NCI-H526 (cell line): ENCODE measurements around the gene MCC.
"Not testable (repeated sequence)": the region's sequence is repeated elsewhere in the genome, so short reads cannot be mapped to it uniquely, and the experiment has no call there.

Source experiments
- DNase-seq, 2 experiments: peaks; one replicate each; lab custom pipeline; 2025; lab: John Stamatoyannopoulos, UW

MCC gene

DNA sequence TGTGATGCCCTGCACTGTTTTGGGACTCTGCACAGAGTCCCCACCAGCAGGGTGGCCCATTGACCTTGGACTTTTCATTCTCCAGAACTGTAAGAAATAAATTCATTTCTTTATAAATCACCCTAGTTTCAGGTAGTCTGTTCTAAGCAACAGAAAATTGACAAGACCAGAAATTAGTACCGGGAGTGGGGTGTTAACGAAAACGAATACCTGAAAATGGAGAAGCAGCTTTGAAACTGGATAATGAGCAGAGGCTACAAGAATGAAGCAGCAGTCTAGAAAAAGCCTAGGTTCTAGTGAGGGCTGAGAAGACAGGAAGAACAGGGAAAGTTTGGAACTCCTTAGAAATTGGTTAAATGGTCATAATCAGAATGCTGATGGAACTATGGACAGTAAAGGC lies 2.1 kb upstream of the MCC start:
- no peak for DNase-seq

DNA sequence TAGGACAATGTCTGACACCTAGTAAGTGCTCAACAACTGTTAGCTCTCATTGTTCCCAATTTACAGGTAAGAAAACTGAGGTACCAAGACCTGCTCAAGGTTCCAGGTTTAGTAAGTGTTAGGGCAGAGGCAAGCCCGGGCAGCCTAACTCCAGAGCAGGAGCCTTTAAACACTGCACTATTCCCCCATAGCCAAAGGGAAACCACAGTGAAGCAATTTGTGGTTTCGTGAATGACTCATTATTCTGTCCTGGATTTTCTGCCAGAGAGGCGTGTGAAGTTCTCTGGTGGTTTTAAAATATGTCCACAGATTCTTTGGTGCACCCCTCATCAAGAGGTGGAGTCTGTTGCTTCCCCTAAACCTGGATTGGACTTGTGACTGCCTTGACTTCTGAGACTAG lies 1.0 kb upstream of the MCC start:
- no peak for DNase-seq

DNA sequence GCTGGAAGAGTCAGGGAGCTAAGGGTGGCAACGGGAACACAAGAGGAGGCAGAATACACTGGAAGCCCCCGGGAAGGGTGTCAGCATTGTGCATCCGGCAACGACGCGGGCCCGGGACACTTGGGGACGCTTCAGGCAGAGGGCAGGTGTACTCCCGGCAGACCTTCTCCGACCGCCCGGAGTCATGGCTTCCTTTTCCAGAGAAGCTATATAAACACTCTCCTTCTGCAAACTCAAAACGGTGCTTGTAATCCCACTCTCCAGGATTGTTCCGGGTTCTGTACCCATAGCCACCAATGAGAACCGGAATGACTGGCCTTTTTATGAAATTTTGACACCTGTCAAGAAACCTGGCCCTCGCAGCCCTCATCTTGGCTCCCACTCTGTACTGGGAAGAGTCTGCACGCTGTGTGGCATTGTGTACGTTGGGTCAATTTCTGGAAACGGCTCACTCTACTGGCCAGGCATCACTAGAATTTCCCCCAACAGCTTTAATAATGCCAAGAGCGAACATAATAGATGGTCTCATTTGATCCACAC lies 462 bp upstream of the MCC start:
- DNase-seq = peak in 1 of 2 experiments; percentile 46

DNA sequence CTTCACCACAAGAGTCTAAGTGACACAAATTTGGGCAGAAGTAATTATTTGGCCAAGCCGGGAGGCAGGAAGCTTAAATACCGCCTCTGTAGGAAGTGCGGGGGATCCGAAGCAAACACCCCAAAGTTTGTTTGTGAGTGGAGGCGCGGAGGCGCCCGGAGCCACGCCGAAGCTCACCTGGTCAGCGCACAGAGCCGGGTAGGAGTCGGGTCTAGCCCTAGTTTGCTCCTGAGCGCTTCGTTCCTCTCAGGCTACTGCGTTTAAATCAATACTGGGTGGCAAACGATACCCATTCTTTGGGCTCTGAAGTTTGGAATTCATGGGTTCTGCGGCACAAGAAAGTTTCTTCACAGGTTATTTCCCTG lies 855 bp downstream of the MCC start:
- peak in 1 of 2 experiments; percentile 32 for DNase-seq

DNA sequence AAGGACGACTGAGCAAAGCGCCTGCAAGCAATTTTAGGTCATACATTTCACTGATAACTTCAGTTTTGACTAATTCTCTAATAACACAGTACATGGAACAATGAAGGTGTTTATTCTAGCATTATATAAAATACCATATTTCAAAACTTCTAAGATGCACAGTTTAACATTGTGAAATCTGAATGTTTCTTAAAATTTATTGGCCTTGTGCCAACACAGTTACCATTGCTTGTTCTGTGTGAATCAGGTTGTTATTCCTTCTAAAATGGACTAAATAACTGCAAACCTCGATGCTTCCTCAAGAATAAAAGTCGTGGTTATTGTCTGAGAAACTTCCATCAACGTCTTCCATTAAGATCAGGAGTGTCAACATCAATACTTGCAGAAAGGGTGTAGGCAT lies 8.0 kb downstream of the MCC start:
- no peak for DNase-seq

DNA sequence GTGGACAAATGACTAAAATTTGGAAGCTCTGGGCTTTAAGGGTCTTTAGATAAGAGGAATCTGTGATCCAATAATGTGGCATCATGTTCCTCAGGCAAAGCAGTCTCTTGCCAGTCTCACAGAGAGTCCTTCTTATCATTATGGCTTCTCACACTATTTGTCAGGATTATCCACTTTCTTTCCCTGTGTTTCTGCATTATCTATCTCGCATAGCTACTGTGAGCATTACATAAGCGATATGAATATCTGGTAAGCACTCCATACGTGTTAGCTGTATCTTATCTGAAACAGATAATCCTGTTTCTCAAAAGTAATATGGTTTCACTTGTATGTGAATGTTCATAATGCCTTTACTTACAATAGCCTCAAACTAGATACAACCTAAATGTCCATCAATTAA lies 9.6 kb downstream of the MCC start:
- no peak for DNase-seq

DNA sequence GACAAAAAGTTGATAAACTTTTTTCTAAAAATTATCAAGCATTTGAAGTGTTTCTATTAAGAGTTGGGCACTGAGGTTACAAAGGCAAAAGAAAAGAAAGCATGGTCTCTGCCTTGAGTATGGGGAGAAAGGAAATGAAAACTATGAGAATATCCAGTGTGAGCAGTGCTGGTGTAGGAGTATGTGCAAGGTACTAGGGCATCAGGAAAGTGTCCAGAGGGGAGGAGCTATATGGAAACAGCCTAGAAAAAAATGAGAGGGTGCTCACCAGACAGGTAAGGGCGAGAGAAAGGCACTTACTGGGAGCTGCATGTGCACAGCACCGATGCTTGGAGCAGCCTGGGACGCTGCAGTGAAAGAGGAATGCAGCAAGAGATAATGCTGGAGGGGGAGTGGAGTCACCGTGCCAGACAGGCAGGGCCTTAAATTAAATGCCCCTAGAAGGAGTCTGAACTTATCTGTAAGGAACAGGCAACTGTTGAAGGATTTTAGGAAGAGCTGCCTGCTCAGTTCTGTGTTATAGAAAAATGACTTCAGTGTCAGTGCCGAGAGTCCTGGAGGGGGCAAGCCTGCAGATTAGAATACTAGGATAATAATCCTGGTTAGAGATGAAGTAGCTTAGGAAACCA lies 14.0 kb downstream of the MCC start:
- DNase-seq = no peak

DNA sequence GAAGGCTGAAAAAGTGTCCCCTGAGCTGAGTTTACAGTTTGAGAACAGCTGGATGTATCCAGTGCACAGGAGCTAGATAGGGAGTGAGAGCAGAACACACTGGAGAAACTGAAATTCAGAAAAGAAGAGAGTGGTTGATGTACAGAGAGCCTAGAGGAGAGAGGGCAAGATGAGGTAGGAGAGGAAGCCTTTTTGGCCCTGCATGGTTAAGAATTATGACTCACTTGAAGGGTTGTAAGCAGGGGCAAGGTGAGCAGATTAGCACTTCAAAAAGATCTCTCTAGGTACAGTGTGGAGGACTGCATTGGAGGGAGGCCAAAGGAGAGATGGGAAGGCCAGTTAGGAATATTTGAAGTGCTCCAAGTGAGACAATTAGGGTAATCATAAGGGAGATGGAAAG lies 25.2 kb downstream of the MCC start:
- DNase-seq = no peak

DNA sequence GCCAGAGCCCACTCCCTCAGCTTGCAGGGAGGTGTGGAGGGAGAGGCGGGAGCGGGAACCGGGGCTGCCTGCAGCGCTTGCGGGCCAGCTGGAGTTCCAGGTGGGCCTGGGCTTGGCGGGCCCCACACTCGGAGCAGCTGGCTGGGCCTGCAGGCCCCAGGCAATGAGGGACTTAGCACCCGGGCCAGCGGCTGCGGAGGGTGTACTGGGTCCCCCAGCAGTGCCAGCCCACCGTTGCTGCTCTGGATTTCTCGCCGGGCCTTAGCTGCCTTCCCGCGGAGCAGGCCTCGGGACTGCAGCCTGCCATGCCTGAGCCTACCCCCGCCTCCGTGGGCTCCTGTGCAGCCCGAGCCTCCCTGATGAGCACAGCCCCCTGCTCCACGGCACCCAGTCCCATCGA lies 31.1 kb downstream of the MCC start:
- not testable (repeated sequence) for DNase-seq

DNA sequence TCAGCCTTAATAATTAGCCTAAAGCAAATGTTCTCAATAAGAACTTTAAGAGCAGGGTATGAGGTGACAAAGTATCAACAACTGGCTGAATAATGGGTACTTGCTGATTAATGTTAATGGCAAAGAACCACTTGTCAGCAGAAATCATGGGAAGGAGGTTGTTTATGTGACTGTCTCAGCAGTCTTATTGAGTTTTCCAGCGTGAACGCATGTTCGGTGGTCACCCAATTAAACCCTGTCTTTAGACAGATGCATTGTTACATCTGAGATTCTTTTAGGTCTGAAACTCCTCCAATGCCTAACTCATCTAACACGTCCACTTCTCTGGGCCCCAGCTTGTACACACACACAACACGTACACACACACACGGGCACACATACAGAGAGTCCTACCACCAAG lies 35.3 kb downstream of the MCC start:
- DNase-seq = no peak

DNA sequence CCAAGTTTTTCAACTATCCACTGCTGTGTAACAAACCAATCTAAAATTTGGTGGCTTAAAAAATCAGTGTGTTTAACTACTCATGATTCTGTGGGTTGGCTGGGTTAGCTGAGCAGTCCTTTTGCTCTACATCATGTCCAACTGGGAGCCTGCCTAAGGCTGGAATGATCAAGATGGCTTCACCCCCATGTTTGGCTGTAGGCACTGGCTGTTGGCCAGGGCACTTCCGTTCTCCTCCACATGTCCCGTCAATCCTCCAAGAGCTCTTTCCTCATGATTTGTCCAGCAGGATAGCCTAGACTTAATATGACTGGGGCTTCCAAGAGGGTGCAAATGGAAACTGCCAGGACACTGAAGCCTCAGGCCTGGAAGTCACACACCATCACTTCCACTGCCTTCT lies 36.5 kb downstream of the MCC start:
- no peak for DNase-seq

DNA sequence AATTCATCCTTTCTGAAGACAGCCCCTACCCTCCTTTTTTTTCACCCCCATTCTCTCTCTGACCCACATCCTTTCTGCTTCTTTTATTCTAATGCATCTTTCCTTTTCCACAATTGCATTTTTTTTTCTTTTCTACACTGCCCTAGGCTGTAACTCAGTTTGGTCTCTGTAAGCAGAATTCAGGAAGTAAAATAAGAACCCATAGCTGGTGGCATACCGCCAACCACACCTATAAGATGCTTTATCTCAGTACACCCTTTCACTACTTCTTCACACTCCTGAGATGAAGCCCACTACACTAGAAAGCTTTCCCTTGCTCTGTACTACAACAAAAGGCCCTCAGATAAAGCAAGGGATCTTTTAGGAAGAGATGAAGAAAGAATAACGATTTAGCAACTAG lies 37.3 kb downstream of the MCC start:
- DNase-seq = no peak

DNA sequence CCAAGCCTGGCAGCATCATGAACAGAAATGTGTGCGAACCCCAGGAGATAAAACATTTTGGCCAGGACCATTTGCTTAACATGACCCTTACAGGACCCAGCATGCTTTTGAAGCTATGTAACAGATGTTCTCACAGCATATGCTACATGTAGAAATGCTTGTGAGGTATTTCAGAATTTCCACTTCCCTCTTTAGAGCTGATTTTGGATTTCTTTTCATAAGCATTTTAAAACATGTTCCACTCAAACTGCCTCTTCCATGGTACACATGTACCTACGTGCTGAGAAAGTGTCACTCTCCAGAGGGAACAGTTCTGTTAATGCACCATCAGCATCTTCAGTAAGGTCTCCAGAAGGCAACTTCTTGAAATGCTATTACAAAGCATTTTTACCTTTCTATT lies 37.8 kb downstream of the MCC start:
- no peak for DNase-seq

DNA sequence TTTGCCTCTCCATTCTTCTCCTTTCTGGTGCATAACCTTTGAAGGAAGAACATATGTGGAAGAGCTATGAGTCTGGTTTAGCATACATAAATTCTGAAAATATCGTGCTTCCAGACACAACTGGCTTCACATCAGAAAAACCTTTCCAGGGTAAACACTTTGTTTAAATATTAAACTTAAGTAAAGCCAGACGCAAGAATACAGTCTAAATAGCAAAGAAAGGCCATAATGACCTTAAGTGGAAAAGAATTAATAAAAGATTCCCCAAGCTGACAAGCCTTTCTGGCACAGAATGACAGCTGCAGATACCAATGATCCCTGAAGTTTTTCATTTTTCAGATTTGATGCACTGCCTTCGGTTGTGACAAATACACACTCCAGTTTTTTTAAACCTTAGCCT lies 40.0 kb downstream of the MCC start:
- no peak for DNase-seq

DNA sequence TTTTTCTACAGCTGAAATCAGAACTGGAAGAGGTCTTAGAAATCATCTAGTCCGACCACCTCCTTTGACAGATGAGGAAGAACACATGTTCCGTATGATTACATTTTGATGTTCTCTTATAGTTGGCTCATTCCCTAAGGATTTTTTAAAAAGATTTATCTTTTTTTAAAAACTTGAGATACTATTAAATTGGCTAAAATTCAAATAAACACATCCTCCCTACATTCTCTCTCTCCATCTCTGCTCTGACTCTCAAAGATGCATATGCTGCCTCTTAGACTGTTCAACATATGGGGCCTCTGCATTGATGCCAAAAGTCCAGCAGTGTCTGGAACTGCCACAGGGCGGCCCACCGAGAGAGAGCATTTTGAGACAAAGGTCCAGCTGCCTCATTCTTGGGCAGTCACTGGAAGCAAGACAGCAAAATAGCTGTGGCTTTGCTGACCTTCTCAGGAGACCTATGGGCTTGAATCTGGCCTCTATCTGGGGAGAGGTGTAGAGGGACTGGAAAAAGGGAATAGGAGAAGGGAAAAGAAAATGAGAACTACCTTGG lies 40.7 kb downstream of the MCC start:
- DNase-seq = no peak

DNA sequence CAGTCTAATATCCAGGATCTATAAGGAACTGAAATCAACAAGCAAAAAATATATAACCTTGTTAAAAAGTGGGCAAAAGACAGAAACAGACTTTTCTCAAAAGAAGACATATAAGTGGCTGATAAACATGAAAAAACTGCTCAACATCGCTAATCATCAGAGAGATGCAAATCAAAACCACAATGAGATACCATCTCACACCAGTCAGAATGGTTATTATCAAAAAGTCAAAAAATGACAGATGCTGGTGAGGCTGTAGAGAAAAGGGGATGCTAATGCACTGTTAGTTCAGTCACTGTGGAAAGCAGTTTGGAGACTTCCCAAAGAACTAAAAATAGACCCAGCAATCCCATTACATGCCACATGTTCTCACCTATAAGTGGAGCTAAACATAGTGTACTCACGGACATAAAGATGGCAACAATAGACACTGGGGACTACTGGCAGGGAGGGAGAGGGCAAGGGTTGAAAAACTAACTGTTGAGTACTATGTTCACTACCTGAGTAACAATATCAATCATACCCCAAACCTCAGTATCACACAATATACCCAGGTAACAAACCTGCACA lies 41.8 kb downstream of the MCC start:
- no peak for DNase-seq

DNA sequence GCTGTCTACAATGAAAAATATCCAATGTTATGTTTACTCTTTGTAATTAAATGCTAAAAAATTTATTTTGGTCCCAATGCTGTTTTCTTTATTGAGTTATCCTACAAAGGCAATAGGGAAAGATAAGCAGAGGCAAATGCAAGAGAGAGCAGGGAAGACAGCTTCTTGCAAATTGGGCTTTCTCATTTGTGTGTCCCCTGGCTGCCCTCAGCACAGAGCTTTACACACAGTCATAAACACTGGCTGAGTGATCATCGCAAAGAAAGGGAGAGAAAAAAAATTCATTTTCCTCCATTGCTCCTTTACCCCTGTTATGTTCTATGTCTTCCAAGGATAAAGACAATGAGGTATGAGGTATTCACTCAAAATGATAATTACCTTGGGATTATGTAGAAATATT lies 51.1 kb downstream of the MCC start:
- DNase-seq = no peak

DNA sequence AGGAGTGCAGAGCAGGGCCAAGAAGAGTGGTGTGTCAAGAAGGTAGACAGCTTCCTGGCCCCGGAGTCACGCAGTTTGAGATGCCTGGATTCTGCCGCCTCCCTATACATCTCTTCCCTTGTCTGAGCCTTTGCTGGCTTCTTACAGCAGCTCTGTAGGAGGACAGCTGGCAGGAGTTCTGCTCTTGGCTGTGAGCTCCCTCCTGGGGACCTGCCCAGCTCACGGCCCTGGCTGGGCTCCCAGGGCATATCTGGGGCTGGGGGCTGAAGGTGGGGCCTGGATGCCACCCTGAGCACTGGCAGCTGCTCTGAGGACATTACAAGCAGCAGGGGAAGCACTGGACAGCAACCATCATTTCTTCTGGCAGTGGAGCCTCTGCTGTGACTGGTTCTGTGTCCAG lies 52.7 kb downstream of the MCC start:
- DNase-seq = no peak

DNA sequence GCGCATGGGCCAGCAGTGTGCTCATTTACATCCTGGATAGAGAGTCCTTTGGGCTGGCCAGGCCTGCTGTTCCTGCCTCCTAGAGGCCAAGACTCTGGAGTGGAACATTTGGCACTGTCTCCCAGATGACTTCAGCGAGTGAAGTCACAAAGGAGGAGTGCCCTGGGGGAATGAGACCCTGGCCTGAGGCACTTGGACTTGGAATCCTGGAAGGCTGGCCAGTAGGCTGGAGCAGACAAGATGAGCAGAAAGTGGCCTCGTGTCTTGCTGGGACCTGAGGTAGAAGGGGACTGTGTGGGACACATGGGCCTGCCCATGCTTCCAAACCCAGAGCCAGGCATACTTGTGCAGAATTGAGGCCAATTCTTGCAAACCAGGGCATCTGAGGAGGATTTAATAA lies 53.4 kb downstream of the MCC start, which contains the start of gene TSSK1B:
TSSK1B (minus strand) TSS at position 101 of the 400 bp plus-strand sequence. CDS start 150 bp downstream, outside the sequence.
- no peak for DNase-seq

DNA sequence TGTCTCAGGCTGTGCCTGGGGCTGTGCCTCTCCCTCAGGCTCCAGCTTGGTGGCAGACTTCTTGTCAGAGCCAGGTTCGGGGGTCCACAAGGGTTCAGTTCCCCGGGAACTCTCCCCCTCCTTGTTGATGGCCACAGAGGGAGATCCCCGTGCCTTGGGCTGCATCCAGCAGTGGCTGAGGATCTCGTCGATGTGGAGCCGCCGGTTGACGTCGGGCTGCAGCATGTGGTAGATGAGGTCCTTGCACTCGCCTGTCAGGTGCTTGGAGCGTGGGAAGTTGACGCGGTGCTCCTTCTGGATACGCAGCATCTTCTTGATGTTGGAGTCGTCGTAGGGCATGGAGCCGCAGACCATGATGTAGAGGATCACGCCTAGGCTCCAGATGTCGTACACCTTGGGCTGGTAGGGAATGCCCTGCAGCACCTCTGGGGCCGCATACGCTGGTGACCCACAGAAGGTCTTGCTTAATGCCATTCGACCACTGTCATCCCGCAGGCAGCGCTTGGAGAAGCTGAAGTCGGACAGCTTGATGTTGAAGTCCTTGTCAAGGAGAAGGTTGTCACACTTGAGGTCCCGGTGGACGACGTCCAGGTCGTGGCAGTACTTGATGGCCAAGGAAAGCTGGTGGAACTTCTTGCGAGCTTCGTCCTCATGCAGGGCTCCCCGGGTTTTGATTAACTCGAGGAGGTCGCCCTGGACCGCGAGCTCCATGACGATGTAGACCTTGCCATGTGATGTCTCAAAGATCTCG lies 54.2 kb downstream of the MCC start:
- no peak for DNase-seq

DNA sequence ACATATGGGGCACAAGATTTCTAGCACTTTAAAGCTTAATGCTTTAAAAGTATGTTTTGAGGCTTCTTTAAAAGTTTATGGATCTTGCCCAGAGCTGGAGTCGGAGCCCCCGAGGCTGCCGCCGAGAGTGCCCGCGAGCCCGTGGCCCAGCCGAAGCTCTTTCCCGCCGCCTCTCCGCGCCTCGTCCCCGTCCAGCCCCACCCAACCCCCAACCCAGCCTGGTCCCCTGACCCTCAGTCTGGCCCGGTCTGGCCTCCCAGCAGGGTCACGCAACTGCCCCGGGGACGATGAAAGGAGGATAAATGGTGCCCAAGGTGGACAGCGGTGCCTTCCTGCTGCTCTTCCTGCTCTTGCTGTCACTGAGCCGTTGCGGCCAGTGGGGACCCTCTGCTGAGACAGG lies 55.2 kb downstream of the MCC start:
- no peak for DNase-seq

DNA sequence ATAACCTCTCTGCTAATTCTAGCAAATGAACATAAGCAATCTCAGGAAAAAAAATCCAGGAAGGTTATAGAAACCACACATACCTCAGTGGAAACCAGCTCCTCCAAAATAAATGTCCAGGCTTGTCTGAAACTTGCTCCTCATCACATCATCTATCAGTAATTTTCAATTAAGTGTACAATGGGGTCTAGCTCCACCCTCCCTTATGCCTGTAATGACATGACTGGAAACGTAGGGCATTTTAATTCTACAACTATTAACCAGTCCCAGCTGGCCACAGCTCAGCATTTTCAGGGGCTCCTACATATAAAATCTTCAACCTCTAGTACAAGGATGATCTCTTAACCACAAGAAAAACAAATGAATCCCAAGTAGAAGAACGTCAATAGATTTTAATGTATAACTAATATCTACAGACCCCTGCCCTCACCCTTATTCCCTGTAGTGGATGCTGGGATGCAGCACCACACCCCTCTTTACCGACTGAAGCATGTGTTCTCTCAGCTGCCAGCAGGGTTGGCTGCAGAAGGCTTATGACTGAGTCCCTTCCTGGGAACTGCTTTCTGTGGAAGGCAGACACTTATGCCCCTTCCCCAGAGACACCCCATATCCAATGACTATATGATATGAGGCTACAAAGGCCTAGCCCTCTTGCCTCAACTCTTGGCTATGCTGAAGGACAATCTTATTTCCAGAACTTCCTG lies 60.2 kb downstream of the MCC start:
- DNase-seq = no peak
